ENCODE data around the gene ADAMTS12. TPM values are rescaled to one million over a fixed set of nuclear protein-coding genes. Genes with fewer than 3 reads are reported as not detected.

The ADAMTS12 gene
- total and polyA plus RNA-seq, 10 of the 15 experiments (the other 5 are each of a cell fraction or from before 2014, with no cell fraction given): 0.11 to 35.8 (median 20.7) TPM

DNA sequence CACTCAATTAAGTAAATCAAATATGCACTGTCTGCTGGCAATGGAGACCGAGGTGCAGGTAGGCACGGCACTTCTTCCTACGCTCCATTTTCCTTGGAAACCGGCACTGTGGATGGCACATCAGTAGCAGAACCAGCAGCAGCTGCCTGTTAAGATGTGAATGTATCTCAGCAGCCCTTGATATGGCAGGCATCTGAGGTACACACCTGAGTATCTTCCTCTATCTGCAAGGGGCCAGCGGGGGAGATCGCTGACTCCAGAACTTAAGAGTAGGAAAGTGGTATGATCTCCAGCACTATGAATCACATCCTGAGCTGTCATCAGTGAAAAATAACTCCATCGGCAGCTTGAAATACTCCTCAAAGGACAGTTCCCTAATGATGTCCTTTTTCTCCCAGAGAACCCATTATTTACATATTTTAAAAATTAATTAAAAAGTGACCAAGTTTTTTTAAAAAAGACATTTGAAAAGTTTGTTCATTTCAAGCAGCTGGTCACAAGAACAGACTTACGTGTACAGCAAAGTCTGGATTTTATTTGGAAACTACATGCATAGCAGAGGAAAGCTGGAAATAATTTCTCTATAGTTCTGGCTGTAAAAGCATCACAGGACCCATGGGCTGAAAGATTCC lies 97.1 kb downstream of the ADAMTS12 start:
- in situ Hi-C loops (cut with MboI): no loop called here

DNA sequence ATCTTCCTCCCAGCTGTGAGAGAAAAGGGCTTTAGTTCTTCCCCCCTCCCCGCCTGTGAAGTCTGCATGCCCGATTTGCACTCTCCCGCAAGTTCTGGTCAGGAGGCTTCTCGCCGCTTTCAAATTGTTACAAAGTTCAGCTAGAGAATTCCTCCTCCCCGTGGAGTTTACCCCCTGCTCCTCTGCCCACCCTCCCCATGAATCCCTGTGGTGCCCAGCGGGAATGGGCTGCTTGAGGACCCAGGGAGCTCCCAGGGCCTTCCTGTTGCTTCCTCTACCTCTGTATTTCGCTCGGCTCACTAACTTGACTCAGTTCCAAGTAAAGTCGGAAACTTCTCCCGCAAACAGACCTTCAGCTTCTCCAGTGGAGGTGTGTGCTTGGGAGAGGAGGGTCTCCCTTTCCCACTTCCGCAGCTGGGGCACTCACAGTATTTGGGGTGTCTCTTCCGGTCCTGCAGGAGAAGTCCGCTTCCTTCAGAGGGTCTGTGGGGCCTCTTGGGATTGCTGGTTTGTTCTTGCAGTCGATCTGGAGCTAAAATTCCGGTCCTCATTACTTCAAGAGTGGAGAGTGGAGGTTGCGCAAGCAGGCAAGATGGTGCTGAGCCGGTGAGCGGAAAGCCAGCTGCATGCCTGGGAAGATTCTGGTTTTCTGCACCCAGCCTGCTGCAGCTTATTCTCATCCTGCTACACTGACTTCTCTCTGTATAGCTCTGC lies 97.8 kb downstream of the ADAMTS12 start:
- 87% methylated on average over 19 of the region's 19 CpGs for WGBS (ENCODE audit: insufficient coverage, insufficient replicate concordance, low lambda C conversion rate, missing lambda C conversion rate)
- no peaks in the 10 kb centered on the region for H3K4me1 ChIP-seq (ENCODE audit: control insufficient read depth, insufficient read depth, low read length)
- RAD21 ChIA-PET (ENCODE audit: unreplicated experiment): interaction anchor here (1.0 kb wide), 1 partner anchor 118 kb away, joined by 3 read pairs; no protein-coding TSS in a partner anchor
- intact Hi-C loops (cut with micrococcal nuclease; ENCODE audit: unreplicated experiment) (no loop called here), in situ Hi-C loops (cut with MboI) (no loop called here)
- SMC1A ChIA-PET (ENCODE audit: uncharacterized antibody, unreplicated experiment): interaction anchor here (1.0 kb wide), 1 partner anchor 11 kb away, joined by 3 read pairs; no protein-coding TSS in a partner anchor
- H3K27ac ChIP-seq (ENCODE audit: control insufficient read depth, insufficient read depth): no peak overlapping the region
- POLR2A ChIA-PET: interaction anchor here (1.2 kb wide), 1 partner anchor 31 kb away, joined by 3 read pairs; no protein-coding TSS in a partner anchor
- no TSS peak for BruUV-seq (replicated peaks)
- no peak for DNase-seq (ENCODE audit: low read depth, low spot score)
- no peak overlapping the region for H3K9ac ChIP-seq (ENCODE audit: control insufficient read depth, insufficient read depth, low read length)
- no peaks in the 10 kb centered on the region for H3K79me2 ChIP-seq (ENCODE audit: control insufficient read depth, insufficient read depth, low read length)
- no peak for FAIRE-seq
- CTCF ChIA-PET: no interaction called here
- H3K27me3 ChIP-seq (replicated peaks in 1 of 2; ENCODE audit: control insufficient read depth in 2 of 2, insufficient read depth in 2 of 2, low read length in 1 of 2): no peaks in the 10 kb centered on the region
- H3K9me3 ChIP-seq (replicated peaks; ENCODE audit: control insufficient read depth, insufficient read depth, low read length): no peaks in the 10 kb centered on the region; the same call in 2 of the 3 replicates
- ATAC-seq: no peak
- H3K4me2 ChIP-seq (ENCODE audit: control insufficient read depth, insufficient read depth): no peak overlapping the region
- no peak overlapping the region for H3K4me3 ChIP-seq
- H2AFZ ChIP-seq (ENCODE audit: control insufficient read depth, low read depth, low read length): no peak overlapping the region
- H3K36me3 ChIP-seq (ENCODE audit: control insufficient read depth in 2 of 2, insufficient read depth in 2 of 2, low read length in 1 of 2): no peaks in the 10 kb centered on the region
- no peaks in the 10 kb centered on the region for H4K20me1 ChIP-seq (ENCODE audit: control insufficient read depth, insufficient read depth)
- TF ChIP-seq NFXL1 (IDR thresholded peaks at IDR 0.05; ENCODE audit: borderline replicate concordance) (no peak), CBFB (IDR thresholded peaks at IDR 0.05; ENCODE audit: low read depth) (no peak), BCL11A (IDR thresholded peaks at IDR 0.05; ENCODE audit: low read depth, low read length) (no peak), USF1 (IDR thresholded peaks at IDR 0.05; ENCODE audit: borderline replicate concordance, extremely low read length, insufficient read depth, low read depth, low read length) (no peak), HDAC6 (IDR thresholded peaks at IDR 0.05; ENCODE audit: unreplicated experiment) (no peak), BCLAF1 (IDR thresholded peaks at IDR 0.05) (no peak), ZNF274 (IDR thresholded peaks at IDR 0.05; ENCODE audit: insufficient read depth, insufficient read length) (no peak), RELB (IDR thresholded peaks at IDR 0.05; ENCODE audit: low read depth) (no peak)

More for the DNA sequence above, 97.1 kb downstream of the ADAMTS12 start:
- ATAC-seq: no peak
- Histone ChIP-seq H3K27me3 (replicated peaks in 1 of 2; ENCODE audit: control insufficient read depth in 2 of 2, insufficient read depth in 2 of 2, low read length in 1 of 2) (no peaks in the 10 kb centered on the region), H3K4me3 (no peak overlapping the region), H2AFZ (ENCODE audit: control insufficient read depth, low read depth, low read length) (no peak overlapping the region), H3K27ac (ENCODE audit: control insufficient read depth, insufficient read depth) (no peak overlapping the region), H3K36me3 (ENCODE audit: control insufficient read depth in 2 of 2, insufficient read depth in 2 of 2, low read length in 1 of 2) (no peaks in the 10 kb centered on the region), H3K4me1 (ENCODE audit: control insufficient read depth, insufficient read depth, low read length) (no peaks in the 10 kb centered on the region), H3K9me3 (replicated peaks; ENCODE audit: control insufficient read depth, insufficient read depth, low read length) (no peaks in the 10 kb centered on the region; the same call in 2 of the 3 replicates), H3K79me2 (ENCODE audit: control insufficient read depth, insufficient read depth, low read length) (no peaks in the 10 kb centered on the region), H3K4me2 (ENCODE audit: control insufficient read depth, insufficient read depth) (no peak overlapping the region), H3K9ac (ENCODE audit: control insufficient read depth, insufficient read depth, low read length) (no peak overlapping the region), H4K20me1 (ENCODE audit: control insufficient read depth, insufficient read depth) (no peaks in the 10 kb centered on the region)
- 79% methylated on average over 8 of the region's 8 CpGs for WGBS (ENCODE audit: insufficient coverage, insufficient replicate concordance, low lambda C conversion rate, missing lambda C conversion rate)
- BruUV-seq (replicated peaks): no TSS peak
- no peak for FAIRE-seq
- ChIA-PET CTCF (no interaction called here), POLR2A (interaction anchor here (1.2 kb wide), 1 partner anchor 32 kb away, joined by 3 read pairs; no protein-coding TSS in a partner anchor), RAD21 (ENCODE audit: unreplicated experiment) (interaction anchor here (1.0 kb wide), 1 partner anchor 119 kb away, joined by 3 read pairs; no protein-coding TSS in a partner anchor), SMC1A (ENCODE audit: uncharacterized antibody, unreplicated experiment) (interaction anchor here (1.0 kb wide), 2 partner anchors 11 to 38 kb away, joined by 3 read pairs; no protein-coding TSS in a partner anchor)
- intact Hi-C loops (cut with micrococcal nuclease; ENCODE audit: unreplicated experiment): no loop called here
- DNase-seq (ENCODE audit: low read depth, low spot score): no peak
- TF ChIP-seq SUZ12 (IDR thresholded peaks at IDR 0.05; ENCODE audit: unreplicated experiment): no peak
